ENCODE measurements around the gene F11R. TPM values are rescaled to one million over a fixed set of nuclear protein-coding genes. Genes with fewer than 3 reads are reported as not detected.

The F11R gene
- total and polyA plus RNA-seq, 10 of the 15 experiments (the other 5 are each of a cell fraction or from before 2014, with no cell fraction given): 15.3 to 80.9 (median 24.3) TPM

GRCh38 chr1:161021165-161021969 is 415 bp upstream of the F11R start (continued):
- TF ChIP-seq RAD51 (IDR thresholded peaks at IDR 0.05) (no peak), USF1 (IDR thresholded peaks at IDR 0.05; ENCODE audit: borderline replicate concordance, extremely low read length, insufficient read depth, low read depth, low read length) (no peak), TCF12 (IDR thresholded peaks at IDR 0.05; ENCODE audit: low read depth, low read length) (peak; percentile 48; the same call in 1 of the 2 replicates), SMAD1 (IDR thresholded peaks at IDR 0.05; ENCODE audit: low read depth, partially characterized antibody) (no peak), FOXM1 (IDR thresholded peaks at IDR 0.05; ENCODE audit: low read depth, low read length) (no peak), E4F1 (IDR thresholded peaks at IDR 0.05; ENCODE audit: borderline replicate concordance, partially characterized antibody) (peak; percentile 40), GABPA (IDR thresholded peaks at IDR 0.05; ENCODE audit: low read depth) (no peak), ZBTB4 (CRISPR knock-in tag; IDR thresholded peaks at IDR 0.05) (no peak), NRF1 (conservative IDR thresholded peaks at IDR 0.05; ENCODE audit: low read depth, low read length) (no peak), ATF2 (IDR thresholded peaks at IDR 0.05; ENCODE audit: low read length) (no peak), TBL1XR1 (IDR thresholded peaks at IDR 0.05; ENCODE audit: low read depth, low read length) (no peak), BRCA1 (IDR thresholded peaks at IDR 0.05; ENCODE audit: low read depth, low read length) (no peak), BACH1 (IDR thresholded peaks at IDR 0.05; ENCODE audit: borderline replicate concordance) (no peak; the same call in 1 of the 2 replicates), HCFC1 (IDR thresholded peaks at IDR 0.05; ENCODE audit: low read length) (no peak), IRF3 (IDR thresholded peaks at IDR 0.05) (peak; percentile 17; the same call in 1 of the 2 replicates), NR2F1 (conservative IDR thresholded peaks at IDR 0.05) (no peak), POLR2AphosphoS2 (IDR thresholded peaks at IDR 0.05; ENCODE audit: low read depth, low read length) (peak; percentile 61; the same call in 1 of the 2 replicates), CREM (IDR thresholded peaks at IDR 0.05; ENCODE audit: low read depth) (peak; percentile 42; the same call in 1 of the 2 replicates), RCOR1 (conservative IDR thresholded peaks at IDR 0.05; ENCODE audit: low read depth, low read length) (no peak), STAT3 (IDR thresholded peaks at IDR 0.05; ENCODE audit: low read depth, low read length) (no peak), CHD4 (IDR thresholded peaks at IDR 0.05) (no peak), CREB1 (IDR thresholded peaks at IDR 0.05; ENCODE audit: low read depth) (peak; percentile 76)

Data from GM12878 (cell line).